NB4 (cell line): ENCODE results near the gene MXD4.

ENCODE experiments used
- CTCF ChIP-seq: IDR thresholded peaks from one replicate; pipeline ENCODE4 v1.5.1; 2012; ENCODE audit warnings: low read depth, low read length
- MAX ChIP-seq: IDR thresholded peaks from 2 replicates; pipeline ENCODE4 v1.6.1; 2011; ENCODE audit warnings: low read depth, low read length
- MYC ChIP-seq: IDR thresholded peaks from 2 replicates; pipeline ENCODE4 v1.6.1; 2011; ENCODE audit warnings: low read depth, low read length
- POLR2A ChIP-seq: IDR thresholded peaks from 2 replicates; pipeline ENCODE4 v1.6.1; 2011; ENCODE audit warnings: mild to moderate bottlenecking; ENCODE audit not compliant: insufficient read length; ENCODE audit errors: extremely low read depth

GRCh38 chr4:2259541-2260343, 2.2 kb downstream of the MXD4 start:
- TF ChIP-seq CTCF (no peak), POLR2A (no peak), MAX (no peak), MYC (no peak)
